MM.1S (cell line): ENCODE measurements around the gene SCN2A.
A peak's percentile ranks its signal among the peaks of the same experiment; 100 is the strongest.

Experiments
- DNase-seq: peaks from one replicate; pipeline ENCODE4 v3.0.0-alpha.2; 2015
- H2AFZ ChIP-seq: fragments of 300-600 bp; sonication (generic); 2 replicates; pipeline ENCODE4 v1.6.0; 2016; ENCODE audit warnings: antibody characterized with exemption, low read length
- H3F3A ChIP-seq: fragments of 300-600 bp; sonication (generic); 2 replicates; pipeline ENCODE4 v1.6.1; 2016; ENCODE audit warnings: mild to moderate bottlenecking, antibody characterized with exemption, low read length, moderate library complexity, mixed read lengths; ENCODE audit not compliant: insufficient read depth
- H3K27ac ChIP-seq: fragments of 300-600 bp; sonication (generic); 2 replicates; pipeline ENCODE4 v1.5.1; 2016; ENCODE audit warnings: mild to moderate bottlenecking, low read length
- H3K27me3 ChIP-seq: fragments of 300-600 bp; sonication (generic); replicated peaks from 2 replicates; pipeline ENCODE4 v1.6.0; 2016; ENCODE audit warnings: low read length; ENCODE audit not compliant: insufficient read depth
- H3K36me3 ChIP-seq: fragments of 300-600 bp; sonication (generic); replicated peaks from 2 replicates; pipeline ENCODE4 v1.6.1; 2016; ENCODE audit warnings: mild to moderate bottlenecking, low read length, mixed read lengths; ENCODE audit not compliant: insufficient read depth
- H3K4me1 ChIP-seq: fragments of 300-600 bp; sonication (generic); 2 replicates; pipeline ENCODE4 v1.6.1; 2016; ENCODE audit warnings: low read length, mixed read lengths
- H3K4me2 ChIP-seq: fragments of 300-600 bp; sonication (generic); 2 replicates; pipeline ENCODE4 v1.6.0; 2016; ENCODE audit warnings: low read depth, low read length
- H3K4me3 ChIP-seq: fragments of 300-600 bp; sonication (generic); 2 replicates; pipeline ENCODE4 v1.5.1; 2016; ENCODE audit warnings: low read length, mixed read lengths
- H3K79me2 ChIP-seq: fragments of 300-600 bp; sonication (generic); 2 replicates; pipeline ENCODE4 v1.6.1; 2016; ENCODE audit warnings: mixed run types, low read length, mixed read lengths
- H3K9ac ChIP-seq: fragments of 300-600 bp; sonication (generic); 2 replicates; pipeline ENCODE4 v1.6.1; 2016; ENCODE audit warnings: low read length, mixed read lengths
- H3K9me2 ChIP-seq: fragments of 300-600 bp; sonication (generic); replicated peaks from 2 replicates; pipeline ENCODE4 v1.6.1; 2016; ENCODE audit warnings: mild to moderate bottlenecking, low read length, mixed read lengths; ENCODE audit not compliant: insufficient read depth
- H3K9me3 ChIP-seq: fragments of 300-600 bp; sonication (generic); replicated peaks from 2 replicates; pipeline ENCODE4 v1.6.1; 2016; ENCODE audit warnings: mild to moderate bottlenecking, low read length, mixed read lengths; ENCODE audit not compliant: insufficient read depth
- H4K20me1 ChIP-seq: fragments of 300-600 bp; sonication (generic); 2 replicates; pipeline ENCODE4 v1.6.1; 2016; ENCODE audit warnings: mild to moderate bottlenecking, low read length, moderate library complexity, mixed read lengths; ENCODE audit not compliant: insufficient read depth
- EZH2 ChIP-seq: fragments of 300-600 bp; sonication (generic); optimal IDR thresholded peaks from 2 replicates; pipeline ENCODE3; 2017; ENCODE audit warnings: low read depth, mild to moderate bottlenecking, antibody characterized with exemption, low read length, mixed read lengths
- EZH2phosphoT487 ChIP-seq: fragments of 300-600 bp; sonication (generic); IDR thresholded peaks from 2 replicates; pipeline ENCODE4 v1.6.1; 2018; ENCODE audit warnings: antibody characterized with exemption, low read length
- TF ChIP-seq, protein P1 (sequence below): fragments of 300-600 bp; sonication (generic); IDR thresholded peaks from 2 replicates; pipeline ENCODE4 v1.5.1; 2016; ENCODE audit warnings: antibody characterized with exemption, low read length, mixed read lengths

SCN2A gene

DNA sequence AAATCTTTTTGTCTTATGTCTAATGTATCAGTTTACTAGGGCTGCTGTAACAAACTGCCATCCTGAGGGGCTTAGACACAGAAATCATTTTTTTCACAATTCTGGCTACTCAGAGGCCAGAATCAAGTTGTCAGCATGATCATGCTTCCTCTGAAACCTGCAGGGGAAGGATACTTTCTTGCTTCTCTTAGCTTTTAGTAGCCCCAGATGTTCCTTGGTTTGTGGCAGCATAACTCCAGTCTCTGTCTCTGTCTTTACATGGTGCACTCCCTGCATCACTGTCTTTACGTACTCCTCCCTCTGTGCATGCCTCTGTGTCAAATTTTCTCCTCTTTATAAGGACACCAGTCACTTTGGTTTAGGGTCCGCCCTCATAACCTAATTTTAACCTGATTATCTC, 33.3 kb upstream of the SCN2A start:
- no peaks in the 10 kb centered on the region for H3K36me3 ChIP-seq
- 0 out of 2 replicates have a peak, but pooled peaks cover 2% of the 10 kb centered on the region for H3K4me1 ChIP-seq
- no peak overlapping the region for H3K9ac ChIP-seq
- no peaks in the 10 kb centered on the region for H3K27me3 ChIP-seq
- H3K9me2 ChIP-seq, result no peaks in the 10 kb centered on the region
- peak overlapping the region; percentile 2; the same call in 1 of the 2 replicates for H3K27ac ChIP-seq
- peaks cover 13% of the 10 kb centered on the region; the same call in 1 of the 2 replicates for H3F3A ChIP-seq
- H3K9me3 ChIP-seq, result no peaks in the 10 kb centered on the region
- H3K4me2 ChIP-seq, result no peak overlapping the region
- peak; percentile 55 for DNase-seq
- no peak overlapping the region for H3K4me3 ChIP-seq
- TF ChIP-seq, protein P1, sequence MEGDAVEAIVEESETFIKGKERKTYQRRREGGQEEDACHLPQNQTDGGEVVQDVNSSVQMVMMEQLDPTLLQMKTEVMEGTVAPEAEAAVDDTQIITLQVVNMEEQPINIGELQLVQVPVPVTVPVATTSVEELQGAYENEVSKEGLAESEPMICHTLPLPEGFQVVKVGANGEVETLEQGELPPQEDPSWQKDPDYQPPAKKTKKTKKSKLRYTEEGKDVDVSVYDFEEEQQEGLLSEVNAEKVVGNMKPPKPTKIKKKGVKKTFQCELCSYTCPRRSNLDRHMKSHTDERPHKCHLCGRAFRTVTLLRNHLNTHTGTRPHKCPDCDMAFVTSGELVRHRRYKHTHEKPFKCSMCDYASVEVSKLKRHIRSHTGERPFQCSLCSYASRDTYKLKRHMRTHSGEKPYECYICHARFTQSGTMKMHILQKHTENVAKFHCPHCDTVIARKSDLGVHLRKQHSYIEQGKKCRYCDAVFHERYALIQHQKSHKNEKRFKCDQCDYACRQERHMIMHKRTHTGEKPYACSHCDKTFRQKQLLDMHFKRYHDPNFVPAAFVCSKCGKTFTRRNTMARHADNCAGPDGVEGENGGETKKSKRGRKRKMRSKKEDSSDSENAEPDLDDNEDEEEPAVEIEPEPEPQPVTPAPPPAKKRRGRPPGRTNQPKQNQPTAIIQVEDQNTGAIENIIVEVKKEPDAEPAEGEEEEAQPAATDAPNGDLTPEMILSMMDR, result no peak
- TF ChIP-seq EZH2phosphoT487 (no peak), EZH2 (no peak)
- H4K20me1 ChIP-seq, result no peaks in the 10 kb centered on the region
- no peaks in the 10 kb centered on the region for H3K79me2 ChIP-seq
- no peak overlapping the region for H2AFZ ChIP-seq

DNA sequence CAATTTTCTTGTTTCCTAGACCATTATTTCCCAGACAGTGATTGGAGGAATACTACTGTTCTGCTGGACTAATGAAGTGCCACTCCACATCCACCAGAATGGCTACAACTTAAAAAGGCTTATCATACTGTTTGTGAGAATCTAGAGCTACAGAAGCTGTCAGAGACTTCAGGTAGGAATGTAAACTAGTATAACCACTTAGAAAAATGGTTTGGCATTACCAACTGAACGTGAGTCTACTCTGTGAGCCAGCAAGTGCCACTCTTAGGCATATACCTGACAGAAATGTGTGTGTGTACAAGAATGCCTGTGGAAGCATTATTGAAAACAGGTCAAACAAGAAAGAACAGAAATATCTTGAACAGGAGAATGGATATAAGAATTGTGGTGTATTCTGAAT, 31.1 kb upstream of the SCN2A start:
- Histone ChIP-seq H3F3A (peaks cover 13% of the 10 kb centered on the region; the same call in 1 of the 2 replicates), H3K79me2 (no peaks in the 10 kb centered on the region), H3K4me3 (no peak overlapping the region), H3K4me1 (0 out of 2 replicates have a peak, but pooled peaks cover 2% of the 10 kb centered on the region), H3K36me3 (no peaks in the 10 kb centered on the region), H4K20me1 (no peaks in the 10 kb centered on the region), H3K9ac (no peak overlapping the region), H3K9me3 (no peaks in the 10 kb centered on the region), H3K27me3 (no peaks in the 10 kb centered on the region), H3K27ac (no peak overlapping the region), H2AFZ (no peak overlapping the region), H3K9me2 (no peaks in the 10 kb centered on the region), H3K4me2 (no peak overlapping the region)
- TF ChIP-seq, protein P1, result no peak
- TF ChIP-seq EZH2phosphoT487 (no peak), EZH2 (no peak)
- DNase-seq, result no peak

DNA sequence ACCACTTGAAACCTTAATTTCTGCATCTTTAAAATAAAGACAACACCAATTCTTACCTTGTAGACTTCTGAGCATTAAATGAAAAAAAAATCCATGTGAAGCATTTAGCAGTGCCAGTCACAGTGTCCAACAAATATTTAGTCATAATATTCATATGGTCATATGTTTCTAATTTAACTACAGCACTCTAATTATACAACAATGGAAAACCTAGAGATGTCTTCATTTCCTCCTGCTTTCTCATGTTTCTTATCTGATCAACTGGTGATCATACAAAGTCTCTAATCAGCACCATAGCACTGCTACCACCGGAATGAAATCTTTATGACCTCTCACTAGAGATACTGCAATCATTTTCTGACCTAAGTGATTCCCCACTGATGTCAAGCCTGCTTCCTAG, 25.1 kb upstream of the SCN2A start:
- Histone ChIP-seq H3K27ac (no peak overlapping the region), H4K20me1 (no peaks in the 10 kb centered on the region), H3K4me2 (no peak overlapping the region), H3K27me3 (no peaks in the 10 kb centered on the region), H3K9me2 (no peaks in the 10 kb centered on the region), H3F3A (no peaks in the 10 kb centered on the region), H3K9me3 (no peaks in the 10 kb centered on the region), H3K36me3 (no peaks in the 10 kb centered on the region), H3K79me2 (no peaks in the 10 kb centered on the region), H2AFZ (no peak overlapping the region), H3K4me3 (no peak overlapping the region), H3K9ac (no peak overlapping the region), H3K4me1 (no peaks in the 10 kb centered on the region)
- TF ChIP-seq, protein P1, result no peak
- TF ChIP-seq EZH2 (no peak), EZH2phosphoT487 (no peak)
- DNase-seq, result no peak
